ENCODE measurements around the gene PIK3C2A.
A peak's percentile ranks its signal among the peaks of the same experiment; 100 is the strongest.

PIK3C2A gene

GRCh38 chr11:17211286-17211685 lies 3.5 kb upstream of the PIK3C2A start:
- DNase-seq (ENCODE audit: low spot score) = no peak

GRCh38 chr11:17209939-17210245 lies 2.1 kb upstream of the PIK3C2A start:
- no peak for DNase-seq (ENCODE audit: low spot score)

GRCh38 chr11:17208257-17208999 lies 642 bp upstream of the PIK3C2A start:
- DNase-seq (ENCODE audit: low spot score) = peak; percentile 44

- DNase-seq (ENCODE audit: low spot score) = no peak
Observed at GRCh38 chr11:17206463-17206862, 1.3 kb downstream of the PIK3C2A start.

- no peak for DNase-seq (ENCODE audit: low spot score)
Observed at GRCh38 chr11:17197431-17197898, 10.3 kb downstream of the PIK3C2A start.

- DNase-seq (ENCODE audit: low spot score) = no peak
Observed at GRCh38 chr11:17188675-17189074, 19.1 kb downstream of the PIK3C2A start.

GRCh38 chr11:17186932-17187692 lies 20.7 kb downstream of the PIK3C2A start:
- no peak for DNase-seq (ENCODE audit: low spot score)

GRCh38 chr11:17185938-17186337 lies 21.8 kb downstream of the PIK3C2A start:
- no peak for DNase-seq (ENCODE audit: low spot score)

GRCh38 chr11:17184882-17185587 lies 22.8 kb downstream of the PIK3C2A start:
- DNase-seq (ENCODE audit: low spot score) = no peak

GRCh38 chr11:17183836-17184235 lies 23.9 kb downstream of the PIK3C2A start:
- DNase-seq (ENCODE audit: low spot score) = no peak

- DNase-seq (ENCODE audit: low spot score) = no peak
Observed at GRCh38 chr11:17179970-17180369, 27.8 kb downstream of the PIK3C2A start.

- DNase-seq (ENCODE audit: low spot score) = no peak
Observed at GRCh38 chr11:17173332-17173731, 34.5 kb downstream of the PIK3C2A start.

- DNase-seq (ENCODE audit: low spot score) = peak; percentile 41
Observed at GRCh38 chr11:17171916-17172315, 35.9 kb downstream of the PIK3C2A start.

- peak; percentile 47 for DNase-seq (ENCODE audit: low spot score)
Observed at GRCh38 chr11:17171343-17171742, 36.4 kb downstream of the PIK3C2A start.

GRCh38 chr11:17169876-17170275 lies 37.9 kb downstream of the PIK3C2A start:
- DNase-seq (ENCODE audit: low spot score) = no peak

GRCh38 chr11:17165247-17165890 lies 42.4 kb downstream of the PIK3C2A start:
- no peak for DNase-seq (ENCODE audit: low spot score)

- DNase-seq (ENCODE audit: low spot score) = peak; percentile 15
Observed at GRCh38 chr11:17164361-17165246, 43.2 kb downstream of the PIK3C2A start.

- no peak for DNase-seq (ENCODE audit: low spot score)
Observed at GRCh38 chr11:17163736-17164135, 44.0 kb downstream of the PIK3C2A start.

GRCh38 chr11:17163291-17163690 lies 44.5 kb downstream of the PIK3C2A start:
- no peak for DNase-seq (ENCODE audit: low spot score)

- no peak for DNase-seq (ENCODE audit: low spot score)
Observed at GRCh38 chr11:17162376-17162775, 45.4 kb downstream of the PIK3C2A start.

GRCh38 chr11:17161515-17161914 lies 46.3 kb downstream of the PIK3C2A start:
- DNase-seq (ENCODE audit: low spot score) = no peak

All from AG20443 (cell line).